GM19463 (cell line): Measurements from ENCODE around the gene BCHE.

Source experiments
- ATAC-seq: cut with Tn5 transposase; IDR thresholded peaks from one replicate; pipeline ENCODE4 v1.9.1; 2021; ENCODE audit warnings: mild to moderate bottlenecking, moderate library complexity; ENCODE audit not compliant: unreplicated experiment

BCHE gene

GRCh38 chr3:165754219-165755007 lies 82.8 kb downstream of the BCHE start:
- no peak for ATAC-seq

DNA sequence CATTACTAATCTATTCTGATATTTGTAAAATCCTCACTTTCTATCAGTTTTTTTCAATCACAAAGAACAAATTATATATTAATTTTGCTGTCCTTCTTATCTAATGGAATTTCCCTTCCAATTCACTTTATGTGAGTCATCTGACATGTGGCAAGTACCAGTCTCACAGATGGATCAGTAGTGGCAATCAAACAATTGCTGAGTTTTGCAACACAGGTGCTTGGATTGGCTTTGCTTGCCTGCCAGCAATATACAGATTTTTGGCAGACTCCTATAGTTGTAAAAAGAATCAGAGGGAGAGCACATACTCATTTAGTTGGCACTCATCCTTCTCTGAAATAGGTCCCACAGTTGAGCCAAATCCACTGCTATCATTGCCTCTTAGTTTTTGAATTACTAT lies 83.7 kb downstream of the BCHE start:
- ATAC-seq = no peak

GRCh38 chr3:165751637-165752036 lies 85.6 kb downstream of the BCHE start:
- no peak for ATAC-seq

GRCh38 chr3:165749821-165750220 lies 87.4 kb downstream of the BCHE start:
- no peak for ATAC-seq

GRCh38 chr3:165749241-165749640 lies 88.0 kb downstream of the BCHE start:
- no peak for ATAC-seq

- no peak for ATAC-seq
Measured at GRCh38 chr3:165748094-165748493, 89.1 kb downstream of the BCHE start.

DNA sequence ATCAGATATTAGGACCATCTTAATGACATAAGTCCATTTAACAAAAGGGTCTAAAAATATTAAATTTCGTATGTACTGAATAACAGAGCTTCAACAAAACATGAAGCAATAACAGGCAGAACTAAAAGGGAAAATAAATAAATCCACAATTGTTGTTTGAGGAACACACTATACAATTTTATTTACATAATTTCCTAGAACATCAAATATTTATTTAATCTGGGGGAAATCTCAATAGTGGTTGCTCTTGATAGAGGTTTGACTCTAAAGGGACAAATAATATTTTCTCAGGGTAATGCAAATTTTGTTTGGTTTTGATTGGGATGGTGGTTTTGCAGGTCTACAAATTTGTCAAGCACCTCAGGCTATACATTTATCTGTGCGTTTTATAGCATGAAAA lies 90.3 kb downstream of the BCHE start:
- no peak for ATAC-seq

DNA sequence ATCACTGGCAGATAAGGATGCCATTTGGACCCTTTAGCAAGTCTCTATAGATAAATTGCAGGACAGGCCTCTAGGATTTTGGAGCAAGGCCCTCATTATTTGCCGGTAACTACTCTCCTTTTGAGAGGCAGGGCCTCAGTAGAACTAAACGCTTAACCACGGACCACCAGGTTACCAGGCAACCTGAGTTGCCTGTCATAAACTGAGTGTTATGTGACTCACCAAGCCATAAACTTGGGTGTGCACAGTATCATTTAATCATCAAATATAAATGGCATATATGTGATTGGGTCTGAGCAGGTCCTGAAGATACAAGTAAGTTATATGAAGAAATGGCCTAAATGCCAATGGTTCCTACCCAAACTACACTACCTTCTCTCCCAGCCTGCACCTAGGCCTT lies 93.2 kb downstream of the BCHE start:
- no peak for ATAC-seq

GRCh38 chr3:165742351-165742750 lies 94.9 kb downstream of the BCHE start:
- ATAC-seq = no peak

DNA sequence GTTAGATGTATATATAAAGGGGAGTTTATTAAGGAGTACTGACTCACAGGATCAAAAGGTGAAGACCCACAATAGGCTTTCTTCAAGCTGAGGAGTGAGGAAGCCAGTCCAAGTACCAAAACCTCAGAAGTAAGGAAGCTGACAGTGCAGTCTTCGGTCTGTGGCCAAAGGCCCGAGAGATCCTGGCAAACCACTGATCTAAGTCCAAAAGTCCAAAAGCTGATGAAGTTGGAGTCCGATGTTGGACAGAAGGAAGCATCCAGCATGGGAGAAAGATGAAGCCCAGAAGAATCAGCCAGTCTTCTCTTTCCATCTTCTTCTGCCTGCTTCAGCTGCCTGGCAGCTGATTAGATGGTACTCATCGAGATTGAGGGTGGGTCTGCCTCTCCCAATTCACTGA lies 107.5 kb downstream of the BCHE start:
- ATAC-seq = no peak

GRCh38 chr3:165728924-165729323 lies 108.3 kb downstream of the BCHE start:
- no peak for ATAC-seq

DNA sequence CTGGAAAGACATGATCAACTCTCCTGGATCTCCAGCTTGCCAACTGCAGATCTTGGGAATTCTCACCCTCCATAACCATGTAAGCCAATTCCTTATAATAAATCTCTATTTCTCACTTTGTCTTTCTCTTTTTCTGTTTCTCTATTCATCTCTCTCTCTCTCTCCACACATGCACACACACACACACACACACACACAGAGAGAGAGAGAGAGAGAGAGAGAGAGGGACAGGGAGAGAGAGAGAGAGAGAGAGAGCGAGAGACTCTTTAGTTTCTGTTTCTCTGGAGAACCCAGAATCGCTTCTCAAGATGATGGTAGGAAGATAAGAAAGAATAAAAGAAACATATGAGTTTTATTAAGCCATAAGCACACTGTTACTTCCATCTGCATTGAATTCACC lies 111.9 kb downstream of the BCHE start:
- no peak for ATAC-seq
